HG02623 (cell line): ENCODE results near the gene ODF4.
"Not testable (repeated sequence)": the region's sequence is repeated elsewhere in the genome, so short reads cannot be mapped to it uniquely, and the experiment has no call there.

Experiments
- ATAC-seq: cut with Tn5 transposase; IDR thresholded peaks from one replicate; pipeline ENCODE4 v1.9.1; 2021; ENCODE audit warnings: moderate library complexity; ENCODE audit not compliant: unreplicated experiment

Gene ODF4

DNA sequence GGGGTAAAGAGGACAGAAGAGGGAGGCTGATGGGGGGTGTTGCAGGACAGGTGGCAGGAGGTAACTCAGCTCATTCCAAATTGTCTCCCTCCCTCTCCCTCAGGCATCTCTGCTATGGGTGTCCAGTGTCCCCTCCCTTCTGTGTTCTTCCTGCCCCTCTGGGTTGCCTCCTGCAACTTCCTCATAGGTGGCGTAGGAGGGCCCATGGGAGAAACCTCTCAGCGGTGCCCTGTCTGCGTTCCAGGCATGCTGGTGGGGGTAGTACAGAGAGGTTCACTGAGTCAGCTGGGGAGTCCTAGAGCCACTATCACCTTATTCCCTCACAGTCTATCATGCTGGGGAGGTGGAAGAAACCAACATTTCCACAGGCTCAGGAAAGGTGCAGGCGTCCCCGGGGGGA lies 14.7 kb upstream of the ODF4 start:
- ATAC-seq: no peak

DNA sequence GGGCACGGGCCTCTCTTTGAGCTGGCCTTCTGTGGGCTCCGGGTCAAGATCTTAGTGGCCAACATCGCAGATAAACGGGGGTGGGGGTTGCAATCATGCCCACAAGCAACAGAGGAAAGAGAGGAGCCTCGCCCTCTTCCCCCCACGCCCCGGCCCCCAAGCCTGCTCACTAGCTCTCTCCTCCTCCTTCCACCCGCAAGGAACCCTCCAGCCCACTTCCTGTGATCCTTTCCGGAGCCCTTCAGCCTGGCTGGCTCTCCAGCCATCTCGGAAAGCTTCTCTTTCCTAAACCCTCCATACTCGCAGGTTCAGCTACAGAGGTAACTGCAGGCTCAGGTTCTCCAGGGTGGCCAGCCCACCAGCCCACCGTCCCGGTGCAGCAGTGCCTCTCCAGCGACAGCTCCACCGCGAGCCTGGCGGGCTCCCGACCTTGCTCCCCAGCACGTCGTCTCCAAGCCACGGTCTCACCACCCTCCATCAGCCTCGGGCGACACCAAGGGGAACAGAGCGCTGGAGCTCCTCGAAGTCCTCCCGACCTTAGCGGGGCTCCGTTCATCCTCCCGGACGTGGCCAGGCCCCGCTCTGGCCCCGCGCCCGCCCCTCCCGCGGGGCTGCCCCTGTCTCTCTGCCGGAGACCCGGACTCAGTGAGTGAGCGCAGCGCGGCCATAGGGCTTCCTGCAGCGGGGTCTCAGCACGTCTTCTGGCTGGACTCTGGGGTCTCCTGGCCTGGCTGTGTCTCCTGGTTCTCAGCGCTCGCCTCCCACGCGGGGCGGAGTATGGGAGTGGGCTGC lies 12.9 kb upstream of the ODF4 start:
- no peak for ATAC-seq

DNA sequence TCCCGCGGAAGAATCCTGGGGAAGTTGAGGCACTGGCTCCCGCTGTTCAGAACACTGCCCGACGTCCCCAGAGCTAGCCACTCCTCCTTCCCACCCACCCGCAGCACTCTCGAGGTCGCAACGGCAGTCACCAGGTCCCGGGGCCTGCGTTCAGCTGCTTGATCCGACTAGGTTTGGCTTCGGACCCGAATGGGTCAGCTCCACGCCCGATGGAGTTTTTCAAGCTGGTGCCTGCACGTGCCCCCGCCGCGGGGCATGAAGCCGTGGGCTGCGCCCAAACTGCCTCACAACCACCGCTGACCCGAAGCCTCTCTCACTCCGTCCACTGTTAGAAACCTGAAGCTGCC lies 12.4 kb upstream of the ODF4 start:
- ATAC-seq: no peak

DNA sequence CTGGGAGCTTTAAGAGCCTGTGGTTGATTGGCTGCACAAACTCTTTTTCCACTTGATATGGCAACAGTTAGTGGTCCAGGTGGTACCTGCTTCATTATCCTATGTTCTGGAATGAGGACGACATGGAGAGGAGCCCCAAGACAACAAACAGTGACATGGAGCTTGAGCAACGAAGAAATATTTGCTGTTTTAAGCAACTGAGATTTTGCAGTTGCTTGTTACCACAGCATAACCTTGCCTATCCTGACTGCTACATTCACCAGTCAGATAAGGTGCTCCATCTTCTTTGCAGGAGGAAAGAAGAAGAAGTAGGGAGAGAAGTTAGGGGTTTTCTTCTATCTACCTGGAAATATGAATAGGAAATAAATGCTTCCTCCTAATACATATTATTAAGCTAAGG lies 7.5 kb upstream of the ODF4 start:
- ATAC-seq: no peak

DNA sequence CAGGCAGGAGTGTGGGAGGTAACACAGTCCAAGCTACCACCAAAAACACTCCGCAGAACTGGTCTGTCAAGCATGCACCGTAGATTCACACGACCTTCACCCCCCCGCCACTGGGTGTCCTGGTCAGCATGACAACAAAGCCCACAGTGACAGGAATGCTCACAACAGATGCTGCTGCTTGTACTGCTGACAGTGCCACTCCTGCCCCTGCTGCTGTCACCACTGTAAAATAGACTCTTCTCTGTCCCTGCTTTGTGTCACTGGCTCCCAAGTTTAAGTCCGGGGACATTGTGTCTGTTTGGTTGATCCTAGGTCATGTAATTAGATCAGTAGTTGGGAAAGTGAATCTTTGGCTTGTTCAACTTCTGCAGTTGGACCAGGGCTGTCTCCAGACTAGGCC lies 7.0 kb upstream of the ODF4 start:
- ATAC-seq: no peak

DNA sequence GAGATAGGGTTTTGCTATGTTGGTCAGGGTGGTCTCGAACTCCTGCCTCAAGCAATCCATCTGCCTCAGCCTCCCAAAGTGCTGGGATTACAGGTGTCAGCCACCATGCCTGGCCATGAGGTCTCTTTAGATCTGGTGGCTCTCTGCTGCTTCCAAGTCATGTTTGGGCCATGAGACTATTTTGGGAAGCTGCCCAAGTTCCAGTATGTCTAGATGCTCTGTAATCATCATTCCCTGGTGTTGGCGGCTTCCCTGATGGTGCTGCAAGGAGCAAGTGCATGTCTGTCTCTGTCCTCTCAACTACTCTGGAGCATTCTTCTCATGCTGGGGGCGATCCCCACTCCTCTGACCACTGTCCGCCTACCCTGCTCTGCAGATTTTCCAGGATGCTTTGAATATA lies 6.4 kb upstream of the ODF4 start:
- ATAC-seq: no peak

DNA sequence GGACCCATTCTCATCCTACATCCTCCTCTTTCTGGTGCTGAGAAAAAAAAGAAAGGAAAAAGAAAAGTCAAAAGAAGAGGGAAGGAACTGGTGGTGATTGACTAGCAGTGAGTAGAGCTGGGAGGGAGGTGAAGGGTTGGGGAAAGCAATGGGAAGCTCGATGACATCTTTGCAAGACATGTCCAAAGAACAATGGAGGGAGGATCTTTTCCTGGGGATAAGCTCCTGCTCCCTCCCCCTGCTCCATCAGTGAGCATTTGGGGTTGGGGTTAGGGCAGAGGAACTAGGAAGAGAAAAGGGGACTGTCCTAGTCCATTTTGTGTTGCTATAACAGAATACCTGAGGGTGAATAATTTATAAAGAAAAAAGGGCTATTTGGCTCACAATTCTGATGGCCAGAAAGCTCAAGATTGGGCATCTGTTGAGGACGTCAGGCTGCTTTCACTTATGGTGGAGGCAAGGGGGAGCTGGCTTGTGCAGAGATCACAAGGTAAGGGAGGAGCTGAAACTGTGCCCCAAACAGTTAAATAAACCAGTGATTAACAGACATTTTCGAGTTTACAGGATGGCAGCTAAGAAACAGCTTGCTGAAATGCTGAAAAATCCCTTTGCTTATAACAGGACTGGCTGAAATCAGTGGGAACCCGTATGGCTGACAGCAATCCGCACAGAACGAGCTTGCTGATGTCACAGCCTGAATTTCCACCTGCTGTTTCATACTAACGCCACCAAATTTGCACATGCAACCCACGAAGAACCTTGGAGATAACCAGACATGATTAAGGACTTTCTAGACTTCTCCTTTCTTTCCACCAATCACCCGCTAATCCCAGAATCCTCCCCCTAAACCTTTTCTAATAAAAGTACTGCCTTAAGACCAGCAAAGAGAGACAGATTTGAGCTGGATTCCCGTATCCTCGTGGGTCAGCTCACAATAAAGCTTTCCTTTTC lies 1.6 kb upstream of the ODF4 start:
- no peak for ATAC-seq

DNA sequence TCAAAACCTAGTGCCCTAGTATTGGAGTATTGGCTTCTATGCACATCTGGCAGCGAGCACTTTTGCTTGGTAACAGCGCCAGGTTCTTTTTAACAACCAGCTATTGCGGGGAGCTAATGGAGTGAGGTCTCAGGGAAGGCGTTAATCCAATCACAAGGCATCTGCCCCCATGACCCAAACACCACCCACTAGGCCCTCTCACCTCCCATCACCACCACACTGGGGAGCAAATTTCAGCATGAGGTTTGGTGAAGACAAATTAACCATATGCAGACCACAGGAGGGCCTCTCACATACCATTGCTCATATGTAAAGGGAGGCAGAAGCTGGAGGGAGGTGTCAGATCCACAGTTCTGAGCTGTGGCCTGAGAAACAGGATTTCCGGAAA lies 893 bp upstream of the ODF4 start:
- no peak for ATAC-seq

DNA sequence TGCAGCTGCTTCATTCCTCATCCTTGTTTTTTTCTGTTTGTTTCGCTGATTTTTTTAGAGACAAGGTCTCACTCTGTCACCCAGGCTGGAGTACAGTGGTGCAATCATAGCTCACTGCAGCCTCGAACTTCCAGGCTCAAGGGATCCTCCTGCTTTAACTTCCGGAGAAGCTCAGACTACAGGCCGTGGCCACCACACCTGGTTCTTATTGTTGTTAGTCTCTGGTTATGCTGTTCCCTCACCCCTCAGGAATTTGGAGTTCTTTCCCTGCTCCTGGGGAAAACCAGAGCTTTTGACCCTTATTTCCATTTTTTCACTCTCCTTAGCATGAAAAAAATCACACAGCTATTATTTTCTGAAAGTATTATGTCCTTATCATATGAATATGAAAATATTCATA lies 1.8 kb downstream of the ODF4 start:
- ATAC-seq: no peak

DNA sequence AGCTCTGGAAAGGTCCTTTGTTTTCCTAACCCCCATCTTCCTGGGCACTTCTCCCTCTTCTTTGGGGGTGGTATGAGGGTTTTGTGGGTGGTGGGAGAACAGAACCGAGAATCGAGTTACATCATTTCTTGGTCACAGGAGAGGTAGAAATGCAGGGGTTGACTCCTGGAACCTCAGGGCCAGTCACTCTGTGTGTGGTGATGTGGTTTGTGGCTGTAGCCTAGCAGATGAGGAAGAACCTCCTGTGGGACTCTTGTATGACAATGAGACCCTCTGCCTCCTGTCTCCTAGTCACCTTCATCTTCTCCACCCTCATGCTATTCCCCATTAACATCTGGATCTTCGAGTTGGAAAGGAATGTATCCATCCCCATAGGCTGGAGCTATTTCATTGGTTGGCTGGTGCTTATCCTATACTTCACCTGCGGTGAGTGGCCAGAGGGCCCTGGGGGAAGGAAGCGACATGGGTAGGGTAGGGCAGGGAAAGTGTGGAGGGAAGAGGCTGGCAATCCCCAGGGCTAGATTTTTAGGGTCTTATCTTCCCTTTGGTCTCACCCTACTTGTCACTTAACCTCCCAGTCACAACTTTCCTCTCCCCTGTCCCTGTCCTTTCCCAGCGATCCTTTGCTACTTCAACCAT lies 5.5 kb downstream of the ODF4 start:
- ATAC-seq: no peak

DNA sequence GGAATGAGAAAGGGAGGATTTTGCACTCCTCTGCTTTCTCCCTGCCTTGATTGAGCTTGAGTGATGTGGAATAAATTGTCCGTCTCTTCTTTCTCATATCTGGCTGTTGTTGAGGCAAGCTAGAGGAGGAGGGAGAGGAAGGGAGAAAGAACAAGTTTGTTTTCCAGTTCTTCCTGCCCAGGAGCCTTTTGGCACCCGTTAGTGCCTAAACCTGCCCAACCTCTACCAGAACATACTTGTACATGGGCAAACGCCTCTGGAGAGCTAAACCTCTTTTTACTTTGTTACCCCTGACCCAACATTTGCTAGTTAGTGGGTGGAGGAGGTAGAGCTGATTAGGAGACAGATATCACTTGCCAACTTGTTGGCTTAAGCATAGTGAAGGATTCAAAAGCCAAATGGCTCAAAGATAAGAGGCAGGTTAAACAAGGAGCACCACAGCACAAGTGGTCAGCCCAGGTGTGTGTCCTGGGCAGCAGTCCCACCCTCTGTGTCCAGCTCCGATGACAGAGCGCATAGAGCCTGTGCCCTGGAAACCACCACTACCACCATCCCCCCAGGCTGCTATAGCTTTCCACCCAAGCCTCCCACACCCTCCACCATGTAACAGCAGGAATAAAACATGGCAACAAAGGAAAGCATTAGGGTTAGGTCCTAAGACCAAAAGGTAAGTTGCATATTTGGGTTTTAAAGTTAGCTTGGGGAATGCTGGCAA lies 6.5 kb downstream of the ODF4 start:
- no peak for ATAC-seq

DNA sequence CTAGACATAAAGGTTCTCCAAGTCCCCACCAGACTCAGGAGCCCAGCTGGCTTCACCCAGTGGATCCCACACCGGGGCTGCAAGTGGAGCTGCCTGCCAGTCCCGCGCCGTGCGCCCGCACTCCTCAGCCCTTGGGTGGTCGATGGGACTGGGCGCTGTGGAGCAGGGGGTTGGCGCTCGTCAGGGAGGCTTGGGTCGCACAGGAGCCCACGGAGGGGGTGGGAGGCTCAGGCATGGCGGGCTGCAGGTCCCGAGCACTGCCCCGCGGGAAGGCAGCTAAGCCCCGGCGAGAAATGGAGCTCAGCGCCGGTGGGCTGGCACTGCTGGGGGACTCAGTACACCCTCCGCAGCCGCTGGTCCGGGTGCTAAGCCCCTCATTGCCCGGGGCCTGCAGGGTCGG lies 7.4 kb downstream of the ODF4 start:
- not testable (repeated sequence) for ATAC-seq

DNA sequence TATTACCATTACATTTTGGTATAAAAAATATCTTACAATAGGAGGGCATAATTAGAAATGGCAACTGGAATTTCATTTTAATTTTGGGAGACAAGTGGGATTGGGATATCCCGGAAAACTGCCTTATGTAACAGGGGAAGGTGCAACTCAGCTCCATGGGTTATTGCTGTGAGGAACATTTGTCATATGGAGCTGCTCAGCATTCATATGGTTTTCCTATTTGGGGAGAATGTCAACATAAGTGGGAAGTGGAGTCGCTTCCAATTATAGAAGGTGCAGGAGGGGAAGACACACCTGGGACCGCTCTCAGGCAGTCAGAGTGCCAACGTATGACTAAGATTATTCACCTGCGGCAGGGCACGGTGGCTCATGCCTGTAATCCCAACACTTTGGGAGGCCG lies 10.7 kb downstream of the ODF4 start:
- ATAC-seq: no peak

DNA sequence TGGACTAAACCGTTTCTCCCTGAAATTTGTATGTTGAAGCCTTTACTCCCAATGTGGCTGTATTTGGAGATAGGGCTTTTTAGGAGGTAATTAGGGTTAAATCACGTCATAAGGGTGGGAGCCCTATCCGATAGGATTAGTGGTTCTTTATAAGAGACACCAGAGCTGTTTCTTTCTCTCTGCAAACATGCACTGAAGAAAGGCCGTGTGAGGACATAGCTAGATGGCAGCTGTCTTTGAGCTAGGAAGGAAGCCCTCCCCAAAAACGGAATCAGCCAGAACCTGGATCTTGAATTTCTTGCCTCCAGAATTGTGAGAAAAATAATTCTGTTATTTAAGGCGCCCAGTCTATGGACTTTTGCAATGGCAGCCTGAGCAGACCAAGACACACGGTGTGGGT lies 14.1 kb downstream of the ODF4 start:
- no peak for ATAC-seq

DNA sequence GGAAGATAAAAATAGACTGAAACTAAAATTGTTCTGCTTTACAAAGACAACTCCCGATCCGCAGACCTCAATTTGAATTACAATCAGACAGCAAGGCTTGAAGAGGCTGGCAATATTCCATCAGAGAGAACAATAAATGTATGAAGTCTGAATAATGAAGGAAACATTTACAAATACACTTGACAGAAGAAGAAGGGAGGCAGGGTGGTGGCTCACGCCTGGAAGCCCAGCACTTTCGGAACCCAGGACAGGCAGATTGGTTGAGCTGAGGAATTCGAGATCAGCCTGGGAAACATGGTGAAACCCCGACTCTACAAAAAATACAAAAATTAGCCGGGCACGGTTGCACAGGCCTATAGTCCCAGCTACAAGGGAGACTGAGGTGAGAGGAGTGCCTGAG lies 14.6 kb downstream of the ODF4 start:
- ATAC-seq: no peak

DNA sequence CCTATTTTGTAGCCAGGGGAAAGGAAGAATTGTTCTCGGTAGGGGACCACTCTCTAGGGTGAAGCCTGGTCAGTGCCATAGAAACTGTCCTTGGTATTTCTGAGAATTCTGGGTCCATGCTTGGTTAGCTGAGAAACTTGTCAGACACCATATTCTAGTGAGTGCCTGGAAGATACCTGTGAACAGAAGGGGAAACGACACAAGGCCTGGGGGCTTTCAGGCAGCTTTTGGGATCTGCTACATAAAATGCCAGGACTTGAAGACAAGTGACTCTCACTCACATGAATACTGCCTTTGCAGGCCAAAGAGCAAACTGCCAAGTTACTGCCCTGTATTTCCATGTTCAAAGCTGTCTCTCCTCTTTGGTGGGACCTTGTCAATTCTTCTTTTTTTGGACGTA lies 18.3 kb downstream of the ODF4 start:
- ATAC-seq: no peak

DNA sequence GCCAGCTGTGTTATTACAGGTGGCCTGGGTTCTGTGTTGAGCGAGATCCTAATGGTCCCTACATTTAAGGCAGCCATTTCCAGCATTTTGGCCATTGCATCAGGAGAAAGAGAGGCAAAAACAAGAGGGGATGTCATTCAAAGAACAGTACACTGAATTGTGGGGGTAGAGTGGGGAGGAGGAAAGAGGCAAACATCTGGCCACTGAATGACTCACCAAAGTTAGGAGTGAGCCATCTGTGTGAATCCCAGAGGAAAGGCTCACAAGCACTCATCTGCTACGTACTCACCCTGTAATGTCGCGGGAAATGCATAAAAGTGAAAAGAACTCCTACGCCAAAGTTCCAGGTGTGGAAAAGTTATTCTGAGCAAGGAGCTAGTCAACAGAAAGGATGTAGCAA lies 20.1 kb downstream of the ODF4 start:
- ATAC-seq: no peak

DNA sequence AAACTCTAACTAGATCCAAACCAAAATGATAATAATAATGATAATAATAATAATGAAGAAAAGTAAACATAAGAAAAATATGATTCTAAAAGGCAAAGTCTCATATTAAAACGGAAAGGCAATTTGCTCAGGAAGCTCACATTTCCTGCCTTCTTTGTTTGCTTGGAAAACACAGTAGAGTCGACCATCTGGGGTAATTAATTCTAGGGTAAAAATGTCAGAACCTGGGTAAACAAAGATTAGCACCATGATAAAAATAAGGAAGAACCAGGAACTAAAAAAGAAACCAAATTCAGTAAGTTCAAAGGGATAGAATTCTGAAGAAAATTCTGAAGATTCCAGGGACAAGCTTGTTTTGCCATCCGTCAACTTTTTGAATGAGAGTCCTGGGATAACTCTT lies 20.6 kb downstream of the ODF4 start:
- no peak for ATAC-seq

DNA sequence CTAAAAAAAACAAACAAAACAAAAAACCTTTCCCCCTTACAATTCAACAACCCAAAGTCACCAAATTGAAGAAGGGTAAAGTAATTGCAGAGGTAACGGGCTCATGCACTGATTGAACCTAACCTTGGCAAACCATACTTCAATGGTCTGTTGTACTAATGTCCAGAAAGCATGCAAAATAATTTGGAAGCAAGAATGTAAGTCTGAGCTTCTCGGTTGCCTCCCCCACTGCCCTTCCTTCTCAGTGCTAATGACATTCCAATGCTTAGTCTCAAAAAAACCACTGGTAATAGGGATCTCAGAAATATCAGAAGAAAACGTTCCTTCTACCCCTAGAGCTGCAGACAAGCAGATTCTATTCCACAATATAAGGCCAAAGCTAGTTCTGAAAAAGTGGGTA lies 21.1 kb downstream of the ODF4 start:
- ATAC-seq: no peak

DNA sequence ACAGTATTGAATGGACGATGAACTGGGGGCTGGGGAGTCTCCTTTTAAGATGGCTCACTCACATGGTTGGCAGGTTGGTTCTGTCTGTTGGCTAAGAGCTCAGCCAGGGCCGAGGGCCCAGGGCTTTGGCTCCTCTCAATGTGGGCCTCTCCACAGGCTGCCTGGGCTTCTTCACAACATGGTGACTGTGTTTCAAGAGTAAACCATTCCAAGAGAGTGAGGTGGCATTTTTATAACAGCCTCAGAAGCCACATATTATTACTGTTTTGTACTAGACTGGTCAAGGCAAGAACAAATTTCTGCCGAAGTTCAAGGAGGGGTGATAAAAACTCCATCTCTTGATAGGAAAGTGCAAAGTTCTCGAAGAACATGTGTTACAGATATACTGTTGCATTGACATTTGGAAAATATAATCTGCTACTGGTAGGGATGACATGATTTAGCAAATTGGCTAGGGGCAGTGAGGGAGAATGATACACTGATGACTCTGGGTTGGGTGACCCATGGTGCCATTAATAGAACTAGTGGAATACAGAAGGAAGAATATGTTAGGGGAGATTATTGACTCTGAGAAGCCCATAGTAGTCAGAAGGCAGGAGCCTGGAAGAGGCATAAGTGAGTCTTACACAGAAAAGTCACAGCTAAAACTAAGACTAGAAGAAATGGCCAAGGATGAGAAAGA lies 23.2 kb downstream of the ODF4 start:
- no peak for ATAC-seq

DNA sequence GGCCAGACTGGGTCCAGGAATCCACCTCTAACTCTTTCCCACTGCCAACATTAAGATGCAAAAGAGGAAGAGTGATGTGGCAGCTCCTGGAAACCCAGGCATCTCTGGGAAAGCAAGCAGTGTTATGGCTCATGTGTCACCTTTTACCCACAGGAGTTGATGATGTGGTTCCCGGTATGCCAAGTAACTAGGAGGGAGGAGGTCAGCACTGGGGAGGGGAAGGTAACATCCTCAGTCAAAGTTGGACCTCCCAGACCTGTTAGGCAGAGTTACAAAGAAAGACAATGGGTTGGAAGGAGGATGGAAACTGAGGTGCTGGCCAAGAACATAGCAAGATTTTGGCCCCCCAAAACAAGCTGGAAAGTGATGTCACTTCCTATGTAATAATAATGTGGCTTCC lies 25.5 kb downstream of the ODF4 start:
- ATAC-seq: no peak
